ENCODE results near the gene PRDM2.

- TF ChIP-seq CTCF (IDR thresholded peaks at IDR 0.05) (no peak), POLR2A (IDR thresholded peaks at IDR 0.05) (no peak)
Measured at GRCh38 chr1:13681921-13682320, 18.1 kb upstream of the PRDM2 start.
